Suprapubic skin (tissue), 4 donors: ENCODE results near the gene HS6ST1.
A peak's percentile ranks its signal among the peaks of the same experiment; 100 is the strongest.

Experiments
- CTCF ChIP-seq, 2 donors: fragments of 200-600 bp in 1 of 2; fragments of 450-650 bp in 1 of 2; sonication (generic) in 1 of 2; IDR thresholded peaks; one replicate each; pipeline ENCODE4 v1.5.1; 2016 to 2019; ENCODE audit warnings: antibody characterized with exemption in 2 of 2, mild to moderate bottlenecking in 1 of 2, moderate library complexity in 1 of 2
- POLR2A ChIP-seq, 2 donors: fragments of 450-650 bp; IDR thresholded peaks; one replicate each; pipeline ENCODE4 v1.6.1; 2017; ENCODE audit warnings: antibody characterized with exemption in 2 of 2, mild to moderate bottlenecking in 2 of 2, moderate library complexity in 2 of 2
- POLR2AphosphoS5 ChIP-seq, 3 donors: sonication (generic); formaldehyde crosslinking; IDR thresholded peaks; one replicate each; pipeline ENCODE4 v1.6.1; 2017; ENCODE audit warnings: antibody characterized with exemption in 3 of 3

GRCh38 chr2:128318776-128319464 is at the start of gene HS6ST1:
- TF ChIP-seq CTCF (IDR thresholded peaks at IDR 0.05) (no peak), POLR2AphosphoS5 (IDR thresholded peaks at IDR 0.05) (no peak), POLR2A (IDR thresholded peaks at IDR 0.05) (peak in 1 of 2 donors; percentile 65)
